Measurements from ENCODE around the gene MACROD2. TPM values are rescaled to one million over a fixed set of nuclear protein-coding genes. Genes with fewer than 3 reads are reported as not detected.

MACROD2 gene
- total and polyA plus RNA-seq, 2 experiments from 2014 or later = 2.8 to 4.3 TPM

DNA sequence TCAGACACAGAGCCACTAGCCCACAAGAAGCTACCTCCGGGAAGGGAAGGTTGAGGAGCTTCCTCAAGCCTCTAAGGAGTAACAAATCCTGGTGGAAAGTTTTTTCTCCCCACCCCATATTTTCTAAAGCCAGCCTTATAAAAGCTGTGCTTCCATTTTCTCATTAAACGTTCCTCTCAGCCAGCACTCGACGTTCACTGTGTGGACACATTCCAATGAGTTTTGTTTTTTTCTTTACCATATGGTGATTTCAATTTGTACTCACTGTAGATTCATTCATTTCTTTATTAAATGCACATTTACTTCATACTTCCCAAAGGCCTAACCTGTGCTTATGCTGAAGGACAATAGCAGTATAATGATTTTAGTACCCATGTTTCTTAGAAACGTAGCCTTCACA, 536.5 kb downstream of the MACROD2 start (continued):
- TF ChIP-seq, protein P1, sequence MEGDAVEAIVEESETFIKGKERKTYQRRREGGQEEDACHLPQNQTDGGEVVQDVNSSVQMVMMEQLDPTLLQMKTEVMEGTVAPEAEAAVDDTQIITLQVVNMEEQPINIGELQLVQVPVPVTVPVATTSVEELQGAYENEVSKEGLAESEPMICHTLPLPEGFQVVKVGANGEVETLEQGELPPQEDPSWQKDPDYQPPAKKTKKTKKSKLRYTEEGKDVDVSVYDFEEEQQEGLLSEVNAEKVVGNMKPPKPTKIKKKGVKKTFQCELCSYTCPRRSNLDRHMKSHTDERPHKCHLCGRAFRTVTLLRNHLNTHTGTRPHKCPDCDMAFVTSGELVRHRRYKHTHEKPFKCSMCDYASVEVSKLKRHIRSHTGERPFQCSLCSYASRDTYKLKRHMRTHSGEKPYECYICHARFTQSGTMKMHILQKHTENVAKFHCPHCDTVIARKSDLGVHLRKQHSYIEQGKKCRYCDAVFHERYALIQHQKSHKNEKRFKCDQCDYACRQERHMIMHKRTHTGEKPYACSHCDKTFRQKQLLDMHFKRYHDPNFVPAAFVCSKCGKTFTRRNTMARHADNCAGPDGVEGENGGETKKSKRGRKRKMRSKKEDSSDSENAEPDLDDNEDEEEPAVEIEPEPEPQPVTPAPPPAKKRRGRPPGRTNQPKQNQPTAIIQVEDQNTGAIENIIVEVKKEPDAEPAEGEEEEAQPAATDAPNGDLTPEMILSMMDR (conservative IDR thresholded peaks at IDR 0.05; ENCODE audit: low read depth in 2 of 2) = no peak
- no peak for TF ChIP-seq STAT1 (IDR thresholded peaks at IDR 0.05; ENCODE audit: unreplicated experiment)
- no peak for TF ChIP-seq EZH2 (IDR thresholded peaks at IDR 0.05; ENCODE audit: low read depth, unreplicated experiment)

GRCh38 chr20:14536738-14537137, 541.4 kb downstream of the MACROD2 start:
- H3K27me3 ChIP-seq (ENCODE audit: insufficient read depth) = no peaks in the 10 kb centered on the region
- H3K27me3 Mint-ChIP-seq (ENCODE audit: insufficient read depth, low read depth, poor library complexity) = no peaks in the 10 kb centered on the region
- H3K4me3 Mint-ChIP-seq = no peak overlapping the region
- DNase-seq (ENCODE audit: low spot score) (no peak), ATAC-seq (no peak)
- no peaks in the 10 kb centered on the region for H3K36me3 ChIP-seq (ENCODE audit: insufficient read depth)
- H3K9me3 Mint-ChIP-seq = no peaks in the 10 kb centered on the region
- no peaks in the 10 kb centered on the region for H3K79me2 ChIP-seq (replicated peaks; ENCODE audit: insufficient read depth)
- H3K4me1 ChIP-seq (ENCODE audit: insufficient read depth) = no peaks in the 10 kb centered on the region
- no peaks in the 10 kb centered on the region for H3K36me3 Mint-ChIP-seq (ENCODE audit: low read depth)
- no peaks in the 10 kb centered on the region for H3K4me1 Mint-ChIP-seq
- no peak overlapping the region for H3K4me2 ChIP-seq
- no peaks in the 10 kb centered on the region for H4K20me1 ChIP-seq (replicated peaks; ENCODE audit: insufficient read depth)
- no peak overlapping the region for H3K4me3 ChIP-seq
- H3K9me2 ChIP-seq (ENCODE audit: insufficient read depth) = 0 out of 2 replicates have a peak, but pooled peaks cover 3% of the 10 kb centered on the region
- no peak overlapping the region for H3K27ac ChIP-seq (ENCODE audit: low read depth)
- no peaks in the 10 kb centered on the region for H3F3A ChIP-seq (replicated peaks; ENCODE audit: low read depth)
- H2AFZ ChIP-seq = no peak overlapping the region
- H3K27ac Mint-ChIP-seq = no peak overlapping the region
- TF ChIP-seq JUNB (IDR thresholded peaks at IDR 0.05; ENCODE audit: unreplicated experiment) = no peak
- no peak for TF ChIP-seq NANOG (IDR thresholded peaks at IDR 0.05; ENCODE audit: borderline replicate concordance)
- no peak for TF ChIP-seq ETS1 (IDR thresholded peaks at IDR 0.05)
- no peak for TF ChIP-seq POLR2AphosphoS5 (IDR thresholded peaks at IDR 0.05; ENCODE audit: low read depth)
- TF ChIP-seq, protein P2, sequence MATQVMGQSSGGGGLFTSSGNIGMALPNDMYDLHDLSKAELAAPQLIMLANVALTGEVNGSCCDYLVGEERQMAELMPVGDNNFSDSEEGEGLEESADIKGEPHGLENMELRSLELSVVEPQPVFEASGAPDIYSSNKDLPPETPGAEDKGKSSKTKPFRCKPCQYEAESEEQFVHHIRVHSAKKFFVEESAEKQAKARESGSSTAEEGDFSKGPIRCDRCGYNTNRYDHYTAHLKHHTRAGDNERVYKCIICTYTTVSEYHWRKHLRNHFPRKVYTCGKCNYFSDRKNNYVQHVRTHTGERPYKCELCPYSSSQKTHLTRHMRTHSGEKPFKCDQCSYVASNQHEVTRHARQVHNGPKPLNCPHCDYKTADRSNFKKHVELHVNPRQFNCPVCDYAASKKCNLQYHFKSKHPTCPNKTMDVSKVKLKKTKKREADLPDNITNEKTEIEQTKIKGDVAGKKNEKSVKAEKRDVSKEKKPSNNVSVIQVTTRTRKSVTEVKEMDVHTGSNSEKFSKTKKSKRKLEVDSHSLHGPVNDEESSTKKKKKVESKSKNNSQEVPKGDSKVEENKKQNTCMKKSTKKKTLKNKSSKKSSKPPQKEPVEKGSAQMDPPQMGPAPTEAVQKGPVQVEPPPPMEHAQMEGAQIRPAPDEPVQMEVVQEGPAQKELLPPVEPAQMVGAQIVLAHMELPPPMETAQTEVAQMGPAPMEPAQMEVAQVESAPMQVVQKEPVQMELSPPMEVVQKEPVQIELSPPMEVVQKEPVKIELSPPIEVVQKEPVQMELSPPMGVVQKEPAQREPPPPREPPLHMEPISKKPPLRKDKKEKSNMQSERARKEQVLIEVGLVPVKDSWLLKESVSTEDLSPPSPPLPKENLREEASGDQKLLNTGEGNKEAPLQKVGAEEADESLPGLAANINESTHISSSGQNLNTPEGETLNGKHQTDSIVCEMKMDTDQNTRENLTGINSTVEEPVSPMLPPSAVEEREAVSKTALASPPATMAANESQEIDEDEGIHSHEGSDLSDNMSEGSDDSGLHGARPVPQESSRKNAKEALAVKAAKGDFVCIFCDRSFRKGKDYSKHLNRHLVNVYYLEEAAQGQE (IDR thresholded peaks at IDR 0.05; ENCODE audit: unreplicated experiment) = no peak
- TF ChIP-seq CREB1 (CRISPR knock-in tag; IDR thresholded peaks at IDR 0.05; ENCODE audit: low read depth) = no peak
- no peak for TF ChIP-seq ZNF462 (CRISPR knock-in tag; IDR thresholded peaks at IDR 0.05)
- TF ChIP-seq, protein P1 (conservative IDR thresholded peaks at IDR 0.05; ENCODE audit: low read depth in 2 of 2) = no peak
- no peak for TF ChIP-seq EZH2 (IDR thresholded peaks at IDR 0.05; ENCODE audit: low read depth, unreplicated experiment)

All from GM23338 (cell line).